NCI-H345 (cell line): Measurements from ENCODE around the gene CHN2.
A peak's percentile ranks its signal among the peaks of the same experiment; 100 is the strongest.

Source experiments
- DNase-seq: peaks from one replicate; lab custom pipeline; 2025; lab: John Stamatoyannopoulos, UW

The CHN2 gene

GRCh38 chr7:29401769-29402168 lies 207.2 kb downstream of the CHN2 start:
- no peak for DNase-seq

GRCh38 chr7:29405891-29406290 lies 211.3 kb downstream of the CHN2 start:
- no peak for DNase-seq

GRCh38 chr7:29406366-29406765 lies 211.8 kb downstream of the CHN2 start:
- no peak for DNase-seq

DNA sequence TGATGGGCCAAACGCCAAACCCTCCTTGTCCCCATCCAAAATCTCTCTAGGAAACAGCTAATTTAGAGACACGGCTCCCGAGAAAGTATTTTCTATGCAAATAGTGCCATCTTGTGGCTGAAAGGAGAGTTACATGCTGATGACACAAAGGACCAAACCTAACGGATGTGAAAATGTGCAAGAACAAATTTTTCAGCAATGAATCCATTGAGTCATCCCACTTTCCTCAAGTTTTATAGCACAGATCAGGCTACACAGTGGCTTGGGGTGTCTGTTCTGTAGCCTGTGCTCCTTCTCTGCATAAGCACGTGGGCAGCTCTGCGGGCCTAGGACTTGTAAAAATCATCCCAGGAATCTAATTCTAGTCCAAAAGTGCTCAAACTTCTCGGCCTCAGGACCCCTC lies 214.3 kb downstream of the CHN2 start:
- peak; percentile 82 for DNase-seq

DNA sequence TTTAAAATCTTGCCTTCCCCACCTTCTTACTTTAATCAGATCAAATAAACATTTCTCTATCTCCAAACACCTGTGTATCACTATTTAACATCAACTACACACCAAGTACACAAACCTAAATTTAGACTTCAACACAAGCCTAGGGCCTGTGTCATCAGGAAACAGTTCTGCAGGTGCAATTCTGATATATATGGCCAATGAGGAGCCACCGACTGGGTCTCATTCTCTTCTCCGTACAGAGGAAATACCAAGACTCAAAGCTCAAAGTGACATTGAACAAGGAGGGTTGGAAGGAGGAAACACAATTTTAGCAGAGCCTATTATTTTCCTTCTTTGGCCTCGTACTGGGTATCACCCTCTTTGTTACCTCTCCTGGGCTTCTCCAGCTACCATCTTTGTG lies 216.4 kb downstream of the CHN2 start:
- no peak for DNase-seq

DNA sequence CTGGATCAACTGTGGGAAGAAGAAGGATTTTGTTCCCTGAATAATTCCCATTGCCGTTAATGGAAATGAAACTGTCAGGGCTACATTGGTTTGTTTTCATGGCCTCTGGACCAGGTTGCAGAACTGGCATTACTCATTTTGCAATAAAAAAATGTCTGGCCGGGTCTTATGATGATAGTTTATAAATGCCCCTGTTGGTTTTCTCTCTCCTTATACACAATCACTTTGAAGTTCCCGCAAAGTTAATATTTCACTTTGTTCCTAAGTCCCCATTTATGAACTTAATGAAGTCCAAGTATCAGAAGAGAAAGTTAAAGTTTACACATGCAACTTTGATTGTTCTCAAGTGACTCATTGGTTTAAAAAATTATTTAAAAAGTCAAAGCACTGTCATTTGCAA lies 218.3 kb downstream of the CHN2 start:
- no peak for DNase-seq

DNA sequence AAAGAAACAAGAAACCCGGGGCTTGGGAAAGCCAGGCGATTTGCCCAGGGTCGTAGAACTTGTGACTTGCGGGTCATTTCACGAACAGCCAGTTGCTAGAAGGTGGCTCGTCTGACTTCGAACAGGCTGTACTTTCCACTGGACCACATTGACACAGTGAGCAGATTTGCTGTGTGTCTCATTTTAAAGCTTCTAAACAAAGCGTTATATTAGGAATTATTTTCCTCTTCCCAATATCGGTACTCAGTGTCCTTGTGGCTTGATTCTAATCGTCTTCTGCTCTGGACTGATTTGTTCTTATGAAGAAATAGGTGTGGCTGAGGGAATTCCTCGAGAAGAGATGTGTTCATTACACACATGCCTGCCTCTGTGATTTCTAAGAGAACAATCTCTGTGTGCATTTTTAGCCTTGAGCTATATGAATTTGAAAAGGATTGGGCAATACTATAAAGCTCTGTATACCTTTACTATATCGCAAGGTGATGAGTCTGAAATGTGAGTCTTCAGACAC lies 219.1 kb downstream of the CHN2 start:
- no peak for DNase-seq

DNA sequence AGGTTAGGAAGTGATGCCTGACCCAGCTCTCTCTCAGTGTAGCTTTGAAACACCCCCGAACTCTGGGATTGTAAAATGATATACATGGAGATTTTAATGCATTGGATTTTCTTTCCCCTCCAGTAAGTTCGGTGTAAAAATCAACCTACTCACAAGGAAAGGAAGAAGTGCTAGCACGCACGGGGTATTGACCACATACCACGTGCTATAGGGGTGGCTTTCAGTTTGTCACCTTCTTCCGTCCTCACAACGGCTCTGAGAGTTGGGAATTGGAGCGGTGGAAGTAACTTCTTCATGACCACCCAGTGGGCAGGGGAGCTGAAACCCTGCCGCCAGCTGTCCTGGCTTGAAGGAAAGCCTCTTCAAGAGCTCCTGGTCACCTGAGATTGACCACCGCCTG lies 219.6 kb downstream of the CHN2 start:
- no peak for DNase-seq

GRCh38 chr7:29415215-29415614 lies 220.6 kb downstream of the CHN2 start:
- no peak for DNase-seq

DNA sequence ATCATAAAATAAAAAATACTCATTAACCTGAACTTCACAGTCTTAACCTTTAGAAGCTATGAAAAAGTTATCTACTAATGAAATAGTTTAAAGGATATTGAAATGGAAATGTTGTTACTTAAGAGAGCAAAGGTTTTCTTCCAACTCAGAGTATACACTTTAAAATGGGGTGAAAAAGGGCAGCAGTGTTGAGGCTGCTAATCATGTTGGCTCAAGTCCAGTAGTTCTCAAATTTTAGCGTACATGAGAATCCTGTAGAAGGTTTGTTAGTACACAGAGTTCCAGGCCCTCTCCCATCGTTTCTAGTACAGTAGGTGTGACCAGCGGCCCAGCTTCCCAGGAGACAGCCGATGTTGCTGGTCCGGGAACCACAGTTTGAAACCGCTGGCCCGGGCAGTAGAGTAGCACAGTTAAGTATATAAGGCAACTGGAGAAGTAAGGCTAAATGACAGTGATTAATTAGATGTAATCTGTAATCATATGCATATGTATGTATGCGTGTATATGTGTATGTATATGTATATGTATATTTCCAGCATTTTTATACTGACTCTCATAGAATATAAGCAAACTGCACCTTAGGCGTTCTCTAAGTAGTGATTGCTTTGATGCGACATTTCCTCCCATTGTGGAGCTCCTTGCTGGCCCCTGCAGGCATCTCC lies 221.8 kb downstream of the CHN2 start:
- no peak for DNase-seq

DNA sequence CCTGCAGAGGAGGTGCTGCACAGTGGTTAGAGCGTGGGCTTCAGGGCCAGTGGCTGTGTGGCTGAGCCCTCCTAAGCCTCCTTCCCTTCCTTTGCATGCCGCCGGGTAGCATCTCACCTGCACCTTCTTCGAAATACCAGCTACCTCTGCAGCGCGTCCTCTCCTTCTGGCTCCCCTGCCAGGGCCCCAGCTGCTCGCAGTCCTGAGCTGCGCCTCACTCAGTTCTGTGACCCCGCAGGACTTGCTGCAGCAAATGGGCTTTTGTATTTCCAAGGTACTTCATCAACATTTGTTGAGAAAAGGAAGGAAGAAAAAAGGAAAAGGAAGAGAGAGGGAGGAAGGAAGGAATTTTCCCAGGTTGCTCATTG lies 222.3 kb downstream of the CHN2 start:
- no peak for DNase-seq

DNA sequence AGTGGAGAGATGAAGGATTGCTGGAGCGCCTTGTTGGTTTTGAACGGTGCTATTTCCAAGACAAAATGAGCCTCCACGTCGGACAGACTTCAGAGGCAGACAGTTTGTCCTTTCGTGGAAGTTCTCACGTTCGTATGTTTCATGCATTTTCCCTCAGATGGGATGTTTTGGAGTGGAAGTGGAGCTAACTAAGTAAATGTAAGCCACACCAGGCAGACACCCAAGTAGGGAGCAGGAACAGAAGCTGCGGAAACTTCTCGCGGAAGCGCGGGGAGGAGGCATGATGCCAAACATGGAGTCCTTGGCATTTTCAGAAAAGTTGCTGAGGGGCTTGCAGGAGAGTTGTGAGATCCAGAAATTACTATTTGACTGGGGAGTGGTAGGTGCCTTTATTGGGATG lies 223.5 kb downstream of the CHN2 start:
- no peak for DNase-seq

DNA sequence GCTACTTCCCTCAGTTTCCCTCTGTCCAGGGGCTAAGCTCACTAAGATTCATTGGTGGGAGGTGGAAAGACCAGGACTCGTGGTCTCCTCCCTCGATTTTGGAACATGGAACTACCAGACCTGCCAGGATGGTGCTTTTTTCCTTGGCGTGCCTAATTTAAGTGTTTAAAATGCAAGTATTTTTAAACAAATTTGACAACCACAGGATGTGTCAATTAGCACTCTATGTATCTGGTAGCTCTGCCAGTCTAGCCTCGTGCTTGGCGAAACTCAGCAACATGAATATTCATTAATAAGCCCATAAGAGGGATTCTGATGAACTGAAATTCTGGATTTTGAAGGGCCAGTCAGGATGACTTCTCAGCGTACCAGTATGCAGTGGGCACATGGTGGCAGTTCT lies 224.1 kb downstream of the CHN2 start:
- no peak for DNase-seq

GRCh38 chr7:29420011-29420410 lies 225.4 kb downstream of the CHN2 start:
- no peak for DNase-seq

DNA sequence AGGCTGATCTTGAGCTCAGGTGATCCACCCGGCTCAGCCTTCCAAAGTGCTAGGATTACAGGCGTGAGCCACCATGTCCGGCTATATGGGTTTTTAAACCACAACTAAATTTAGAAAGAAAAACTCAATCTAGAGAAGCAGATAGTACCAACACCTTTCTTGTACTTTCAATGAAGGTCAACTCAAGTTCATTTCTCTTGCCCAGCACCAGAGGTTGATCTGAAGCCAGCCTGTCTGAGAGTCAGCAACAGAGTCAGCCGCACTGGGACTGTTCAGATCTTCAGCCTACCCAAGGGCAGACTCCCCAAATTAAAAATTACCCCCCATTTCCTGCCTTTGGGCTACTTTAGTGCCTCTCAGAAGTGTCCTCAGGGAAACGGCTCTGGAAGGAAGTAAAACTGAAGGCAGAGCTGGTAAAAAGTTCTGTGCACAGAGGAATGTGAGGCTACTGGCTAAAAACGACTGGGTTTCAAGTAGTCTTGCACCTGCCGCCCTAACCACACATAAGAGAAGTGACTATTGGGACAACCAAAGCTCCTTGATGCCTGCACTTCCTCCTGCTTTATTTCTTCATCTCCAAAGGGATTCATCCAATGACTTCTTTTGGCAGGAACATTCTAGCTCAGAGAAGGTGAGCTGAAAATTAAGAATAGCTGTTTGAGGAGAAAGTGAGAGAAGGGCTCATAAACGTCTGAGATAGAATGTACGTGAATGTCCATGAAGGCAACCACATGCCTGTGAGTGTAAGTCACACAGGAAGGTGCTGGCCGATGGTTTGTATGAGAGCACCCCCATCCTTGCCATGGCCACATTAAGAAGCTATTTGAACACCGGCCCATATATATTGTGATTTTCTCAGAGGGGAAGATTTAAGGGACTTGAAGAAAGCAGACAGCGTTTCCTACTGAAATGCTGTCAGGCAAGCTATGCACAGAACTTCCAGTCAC lies 226.7 kb downstream of the CHN2 start:
- no peak for DNase-seq

GRCh38 chr7:29422829-29423228 lies 228.3 kb downstream of the CHN2 start:
- no peak for DNase-seq

DNA sequence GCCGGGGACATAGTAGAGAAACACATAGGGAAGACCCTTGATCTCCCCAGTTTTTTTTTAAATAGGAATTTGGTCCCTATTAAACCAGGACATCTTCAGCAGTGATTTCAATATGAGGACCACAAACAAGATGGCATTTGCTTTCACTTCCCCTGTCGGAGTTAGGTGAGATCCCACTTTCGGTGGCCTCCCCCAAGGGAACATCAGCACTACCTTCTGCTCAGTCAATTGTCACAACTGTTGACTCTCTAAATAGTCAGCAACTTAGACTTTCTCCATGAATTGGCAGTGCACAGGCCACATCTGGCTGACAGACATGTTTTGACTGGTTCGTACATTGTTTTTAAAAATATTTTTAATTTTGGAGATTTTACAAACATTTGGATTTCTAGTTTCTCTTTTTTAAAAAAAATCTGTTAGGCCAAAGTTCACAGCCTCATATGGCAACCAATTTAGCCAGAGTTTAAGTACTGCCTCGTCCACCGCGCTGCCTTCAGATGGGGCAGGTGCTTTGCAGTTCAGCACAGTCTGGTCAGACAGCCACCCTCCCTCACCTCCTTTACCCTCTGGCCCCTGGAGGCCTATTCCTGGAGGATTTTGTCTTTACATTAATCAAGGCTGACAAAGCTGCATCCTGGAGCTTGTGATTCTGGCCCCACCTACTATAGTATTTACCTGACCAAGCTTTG lies 229.9 kb downstream of the CHN2 start:
- DNase-seq = no peak

DNA sequence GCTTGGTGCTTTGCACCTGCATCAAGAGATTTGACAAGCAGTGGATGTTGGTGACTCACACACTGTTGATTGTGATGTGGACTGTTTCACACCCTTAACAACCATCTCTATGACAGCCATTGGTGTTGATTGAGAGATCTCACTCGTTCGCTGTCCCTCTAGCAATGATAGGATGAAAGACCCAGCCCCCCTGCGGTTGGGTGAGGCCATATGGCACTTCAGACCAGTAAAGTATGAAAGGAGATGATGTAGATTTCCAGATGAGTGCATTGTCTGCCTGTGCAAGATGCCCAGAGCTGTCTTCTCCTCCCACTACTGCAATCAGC lies 230.4 kb downstream of the CHN2 start:
- DNase-seq = no peak

- DNase-seq = no peak
Measured at GRCh38 chr7:29426587-29426986, 232.0 kb downstream of the CHN2 start.

DNA sequence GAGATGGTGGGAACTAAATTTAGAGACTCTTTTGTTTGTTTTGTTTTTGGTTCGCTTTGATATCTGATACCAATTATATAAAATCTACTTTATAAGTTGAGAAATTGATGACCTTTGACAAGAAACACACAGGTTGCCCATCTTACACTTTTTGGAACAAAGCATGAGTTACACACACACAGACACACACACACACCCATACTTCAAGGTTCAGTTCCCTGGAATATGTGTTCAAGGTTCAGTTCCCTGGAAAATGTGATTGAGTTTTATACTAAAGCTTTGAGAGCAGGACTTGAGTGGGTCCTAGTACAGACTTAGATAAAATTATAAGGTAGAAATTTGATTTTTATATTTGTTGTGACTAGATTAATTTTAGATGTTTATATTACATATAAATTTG lies 234.8 kb downstream of the CHN2 start:
- no peak for DNase-seq

GRCh38 chr7:29430279-29430949 lies 235.8 kb downstream of the CHN2 start:
- DNase-seq = no peak

GRCh38 chr7:29431686-29432085 lies 237.1 kb downstream of the CHN2 start:
- no peak for DNase-seq
